Measurements from ENCODE around the gene MYL10.
A peak's percentile ranks its signal among the peaks of the same experiment; 100 is the strongest.

The MYL10 gene

DNA sequence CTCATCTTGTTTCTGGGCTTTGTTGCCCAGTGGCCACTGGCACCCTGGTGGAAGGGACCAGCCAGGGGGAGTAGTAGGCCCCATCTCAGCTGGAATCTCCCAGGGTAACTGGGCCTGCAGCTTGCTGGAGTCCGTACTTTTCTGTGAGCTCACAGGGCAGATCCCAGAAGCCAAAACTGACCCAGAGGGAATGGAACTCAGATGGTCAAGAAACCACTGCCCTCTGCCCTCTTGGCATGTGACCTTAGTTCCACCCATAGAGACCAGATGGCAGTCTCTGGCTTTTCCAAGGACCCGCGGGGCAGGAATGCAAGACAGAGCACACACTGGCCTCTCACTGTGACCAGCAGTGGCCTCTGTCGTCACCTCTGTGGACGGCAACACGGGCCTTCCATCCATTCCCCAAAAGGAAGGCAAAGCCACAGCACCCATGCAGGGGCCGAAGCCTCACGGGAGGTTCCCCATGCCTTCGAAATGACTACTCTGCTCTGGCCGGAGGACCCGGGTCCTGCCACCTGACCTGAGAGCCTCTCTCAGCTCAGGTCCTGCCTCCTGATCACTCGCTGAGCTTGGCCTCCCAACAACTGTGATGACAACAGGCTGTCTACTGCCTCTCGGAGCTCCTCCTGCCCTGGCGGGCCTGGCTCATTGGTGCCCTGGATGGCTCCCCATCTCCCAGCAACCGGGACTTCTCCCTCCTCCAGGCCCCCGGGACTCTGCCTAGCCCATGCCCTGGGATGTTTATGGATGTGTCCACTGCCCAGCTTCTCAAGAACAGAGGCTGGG lies 29.9 kb downstream of the MYL10 start:
- Histone ChIP-seq H3K27ac (ENCODE audit: low read depth, low read length) (no peak overlapping the region), H3K79me2 (ENCODE audit: control insufficient read depth, insufficient read depth, low read length) (no peaks in the 10 kb centered on the region), H3K4me1 (ENCODE audit: control insufficient read depth, low read depth, low read length) (no peaks in the 10 kb centered on the region), H3K79me1 (ENCODE audit: low read length) (no peaks in the 10 kb centered on the region), H3K18ac (ENCODE audit: low read length) (peak overlapping the region; percentile 3), H4K5ac (ENCODE audit: low read length) (no peak overlapping the region), H4K8ac (ENCODE audit: low read depth, low read length) (no peak overlapping the region), H2BK120ac (ENCODE audit: low read depth, low read length) (no peak overlapping the region), H3K27me3 (ENCODE audit: insufficient read depth, low read length, poor library complexity) (no peaks in the 10 kb centered on the region), H3K4me3 (ENCODE audit: low read length) (no peak overlapping the region), H3K23ac (ENCODE audit: low read length) (no peak overlapping the region), H3K9ac (ENCODE audit: low read length) (no peak overlapping the region), H3K36me3 (ENCODE audit: control insufficient read depth, insufficient read depth, low read length) (no peaks in the 10 kb centered on the region), H3K4me2 (ENCODE audit: low read length) (no peak overlapping the region), H2AK5ac (ENCODE audit: low read length) (no peak overlapping the region), H3K4ac (ENCODE audit: low read depth, low read length) (no peak overlapping the region), H2BK5ac (ENCODE audit: low read length) (no peak overlapping the region), H3K56ac (ENCODE audit: low read length) (peak overlapping the region; percentile 10), H2BK15ac (replicated peaks; ENCODE audit: low read depth) (no peak overlapping the region)
- DNase-seq, result no peak
- no CpG with 5 or more reads among the region's 16 CpGs for WGBS (ENCODE audit: extremely low coverage, insufficient coverage, low lambda C conversion rate)

DNA sequence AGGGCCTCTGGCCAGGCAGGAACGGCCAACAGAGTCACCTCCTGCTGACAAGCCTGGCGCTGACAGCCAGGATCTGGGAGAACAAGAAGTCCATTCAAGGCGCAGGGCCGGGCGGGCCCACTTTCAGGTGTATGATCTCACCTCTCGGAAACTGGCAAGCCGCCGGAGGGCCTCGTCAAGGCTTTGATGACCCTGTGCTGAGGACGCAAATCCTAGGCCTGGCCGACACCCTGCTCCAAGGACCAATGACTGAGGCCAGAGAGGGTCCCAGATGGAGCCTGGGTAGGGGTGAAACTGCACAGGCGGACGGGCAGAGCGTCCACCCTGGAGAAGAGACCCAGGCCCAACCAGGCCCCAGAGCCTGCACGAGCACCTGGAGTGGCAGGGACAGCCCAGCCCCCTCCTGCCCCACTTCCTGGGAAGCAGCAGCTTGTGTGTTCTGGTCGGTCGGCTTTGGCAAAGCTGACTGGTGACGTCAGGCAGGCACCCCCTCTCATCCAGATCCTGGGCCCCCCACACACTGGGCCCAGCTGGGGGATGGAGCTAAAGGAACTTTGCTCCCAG lies 30.6 kb downstream of the MYL10 start:
- Histone ChIP-seq H2BK120ac (ENCODE audit: low read depth, low read length) (no peak overlapping the region), H3K9ac (ENCODE audit: low read length) (no peak overlapping the region), H3K4me3 (ENCODE audit: low read length) (no peak overlapping the region), H3K27me3 (ENCODE audit: insufficient read depth, low read length, poor library complexity) (no peaks in the 10 kb centered on the region), H3K4me2 (ENCODE audit: low read length) (no peak overlapping the region), H4K8ac (ENCODE audit: low read depth, low read length) (no peak overlapping the region), H2BK15ac (replicated peaks; ENCODE audit: low read depth) (no peak overlapping the region), H3K18ac (ENCODE audit: low read length) (peak overlapping the region; percentile 3), H3K23ac (ENCODE audit: low read length) (no peak overlapping the region), H3K79me1 (ENCODE audit: low read length) (no peaks in the 10 kb centered on the region), H2BK5ac (ENCODE audit: low read length) (no peak overlapping the region), H2AK5ac (ENCODE audit: low read length) (no peak overlapping the region), H3K4ac (ENCODE audit: low read depth, low read length) (no peak overlapping the region), H4K5ac (ENCODE audit: low read length) (no peak overlapping the region), H3K27ac (ENCODE audit: low read depth, low read length) (no peak overlapping the region), H3K4me1 (ENCODE audit: control insufficient read depth, low read depth, low read length) (no peaks in the 10 kb centered on the region), H3K56ac (ENCODE audit: low read length) (no peak overlapping the region), H3K79me2 (ENCODE audit: control insufficient read depth, insufficient read depth, low read length) (no peaks in the 10 kb centered on the region), H3K36me3 (ENCODE audit: control insufficient read depth, insufficient read depth, low read length) (no peaks in the 10 kb centered on the region)
- WGBS (ENCODE audit: extremely low coverage, insufficient coverage, low lambda C conversion rate), result no CpG with 5 or more reads among the region's 18 CpGs
- DNase-seq, result no peak

DNA sequence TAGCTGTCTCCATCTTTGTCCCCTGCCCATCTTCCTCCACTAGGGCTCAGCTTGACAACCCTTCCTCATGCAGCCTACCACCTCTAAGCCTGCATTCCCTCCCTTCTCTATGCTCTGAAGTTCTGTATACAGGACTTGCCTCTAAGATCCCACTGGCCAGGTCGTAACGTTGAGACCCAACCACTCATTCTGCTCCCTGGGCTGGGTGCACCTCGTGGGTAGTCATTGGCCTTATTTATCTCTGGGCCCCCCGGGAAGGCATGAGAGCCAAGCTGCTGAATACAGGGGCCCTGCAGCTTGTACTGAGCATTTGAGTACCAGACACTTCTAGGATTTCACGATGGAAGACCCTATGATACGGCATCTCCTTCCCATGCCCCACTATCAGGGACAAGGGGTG lies 31.2 kb downstream of the MYL10 start:
- Histone ChIP-seq H3K27me3 (ENCODE audit: insufficient read depth, low read length, poor library complexity) (no peaks in the 10 kb centered on the region), H3K9ac (ENCODE audit: low read length) (no peak overlapping the region), H3K36me3 (ENCODE audit: control insufficient read depth, insufficient read depth, low read length) (no peaks in the 10 kb centered on the region), H3K79me2 (ENCODE audit: control insufficient read depth, insufficient read depth, low read length) (no peaks in the 10 kb centered on the region), H2BK120ac (ENCODE audit: low read depth, low read length) (no peak overlapping the region), H3K18ac (ENCODE audit: low read length) (no peak overlapping the region), H3K27ac (ENCODE audit: low read depth, low read length) (no peak overlapping the region), H3K79me1 (ENCODE audit: low read length) (no peaks in the 10 kb centered on the region), H3K4me1 (ENCODE audit: control insufficient read depth, low read depth, low read length) (no peaks in the 10 kb centered on the region), H4K5ac (ENCODE audit: low read length) (no peak overlapping the region), H3K4me2 (ENCODE audit: low read length) (no peak overlapping the region), H3K23ac (ENCODE audit: low read length) (no peak overlapping the region), H4K8ac (ENCODE audit: low read depth, low read length) (no peak overlapping the region), H2BK15ac (replicated peaks; ENCODE audit: low read depth) (no peak overlapping the region), H3K4me3 (ENCODE audit: low read length) (no peak overlapping the region), H3K56ac (ENCODE audit: low read length) (no peak overlapping the region), H2BK5ac (ENCODE audit: low read length) (no peak overlapping the region), H3K4ac (ENCODE audit: low read depth, low read length) (no peak overlapping the region), H2AK5ac (ENCODE audit: low read length) (no peak overlapping the region)
- DNase-seq, result no peak
- WGBS (ENCODE audit: extremely low coverage, insufficient coverage, low lambda C conversion rate), result no CpG with 5 or more reads among the region's 6 CpGs

DNA sequence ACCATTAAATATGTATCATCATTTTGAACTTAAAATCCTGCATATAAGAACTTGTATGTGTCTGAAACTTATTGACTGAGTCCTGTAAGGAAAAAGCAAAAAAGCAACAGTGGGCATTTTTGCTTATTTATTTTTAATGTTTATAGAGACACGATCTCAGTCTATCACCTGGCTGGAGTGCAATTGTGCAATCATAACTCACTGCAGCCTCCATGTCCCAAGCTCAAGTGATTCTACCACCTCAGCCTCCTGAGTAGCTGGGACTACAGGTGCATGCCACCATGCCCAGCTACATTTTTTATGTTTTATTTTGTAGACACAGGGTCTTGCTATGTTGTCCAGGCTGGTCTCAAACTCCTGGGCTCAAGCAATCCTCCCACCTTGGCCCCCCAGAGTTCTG lies 32.2 kb downstream of the MYL10 start:
- no peak overlapping the region for H3K4me2 ChIP-seq (ENCODE audit: low read length)
- H3K56ac ChIP-seq (ENCODE audit: low read length), result no peak overlapping the region
- H3K79me1 ChIP-seq (ENCODE audit: low read length), result no peaks in the 10 kb centered on the region
- no peak overlapping the region for H3K4ac ChIP-seq (ENCODE audit: low read depth, low read length)
- H4K8ac ChIP-seq (ENCODE audit: low read depth, low read length), result no peak overlapping the region
- H3K27ac ChIP-seq (ENCODE audit: low read depth, low read length), result no peak overlapping the region
- no peak overlapping the region for H2BK15ac ChIP-seq (replicated peaks; ENCODE audit: low read depth)
- no peaks in the 10 kb centered on the region for H3K27me3 ChIP-seq (ENCODE audit: insufficient read depth, low read length, poor library complexity)
- H3K79me2 ChIP-seq (ENCODE audit: control insufficient read depth, insufficient read depth, low read length), result no peaks in the 10 kb centered on the region
- no peak overlapping the region for H3K18ac ChIP-seq (ENCODE audit: low read length)
- no peak overlapping the region for H3K23ac ChIP-seq (ENCODE audit: low read length)
- H3K9ac ChIP-seq (ENCODE audit: low read length), result no peak overlapping the region
- no peaks in the 10 kb centered on the region for H3K36me3 ChIP-seq (ENCODE audit: control insufficient read depth, insufficient read depth, low read length)
- H2BK5ac ChIP-seq (ENCODE audit: low read length), result no peak overlapping the region
- no peak overlapping the region for H2BK120ac ChIP-seq (ENCODE audit: low read depth, low read length)
- H2AK5ac ChIP-seq (ENCODE audit: low read length), result no peak overlapping the region
- DNase-seq, result no peak
- H3K4me1 ChIP-seq (ENCODE audit: control insufficient read depth, low read depth, low read length), result no peaks in the 10 kb centered on the region
- H4K5ac ChIP-seq (ENCODE audit: low read length), result no peak overlapping the region
- WGBS (ENCODE audit: extremely low coverage, insufficient coverage, low lambda C conversion rate), result no CpG with 5 or more reads among the region's 1 CpG
- H3K4me3 ChIP-seq (ENCODE audit: low read length), result no peak overlapping the region

DNA sequence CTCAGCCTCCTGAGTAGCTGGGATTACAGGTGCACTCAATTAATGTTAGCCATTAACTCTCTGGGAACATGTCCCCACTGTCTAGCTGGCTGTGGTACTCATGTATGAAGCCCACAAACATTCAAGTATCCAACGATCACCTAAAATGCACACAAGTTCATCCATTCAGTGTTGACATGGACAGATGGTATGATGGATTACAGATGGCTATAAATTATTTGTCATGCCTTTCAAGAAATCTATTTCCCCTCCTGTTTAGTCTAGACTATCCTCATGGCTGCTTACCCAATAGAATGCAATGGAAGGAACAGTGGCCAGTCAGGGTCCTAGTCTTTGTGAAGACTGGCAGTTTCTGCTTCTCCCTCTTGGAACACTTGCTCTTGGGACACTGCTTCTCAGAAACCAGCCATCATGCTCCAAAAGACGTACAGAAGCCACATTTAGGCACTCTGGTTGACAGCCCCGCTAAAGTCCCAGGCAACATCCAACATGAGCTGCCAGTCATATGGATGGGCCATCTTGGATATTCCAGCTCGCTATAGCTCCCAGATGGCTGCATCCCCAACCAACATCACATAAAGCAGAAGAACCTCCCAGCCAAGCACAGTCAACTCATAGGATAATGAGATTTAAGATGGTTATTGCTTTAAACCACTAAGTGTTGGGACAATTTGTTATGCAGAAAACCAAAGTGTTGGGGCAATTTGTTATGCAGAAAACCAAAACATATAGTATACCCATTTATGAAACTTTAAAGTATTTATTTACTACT lies 33.1 kb downstream of the MYL10 start:
- H2AK5ac ChIP-seq (ENCODE audit: low read length), result no peak overlapping the region
- H4K5ac ChIP-seq (ENCODE audit: low read length), result no peak overlapping the region
- H3K56ac ChIP-seq (ENCODE audit: low read length), result no peak overlapping the region
- no peak overlapping the region for H3K4me2 ChIP-seq (ENCODE audit: low read length)
- H3K27ac ChIP-seq (ENCODE audit: low read depth, low read length), result no peak overlapping the region
- no peak overlapping the region for H2BK5ac ChIP-seq (ENCODE audit: low read length)
- H3K23ac ChIP-seq (ENCODE audit: low read length), result no peak overlapping the region
- H3K18ac ChIP-seq (ENCODE audit: low read length), result no peak overlapping the region
- no peaks in the 10 kb centered on the region for H3K4me1 ChIP-seq (ENCODE audit: control insufficient read depth, low read depth, low read length)
- no peak overlapping the region for H2BK120ac ChIP-seq (ENCODE audit: low read depth, low read length)
- H3K36me3 ChIP-seq (ENCODE audit: control insufficient read depth, insufficient read depth, low read length), result no peaks in the 10 kb centered on the region
- no peak for DNase-seq
- no peaks in the 10 kb centered on the region for H3K79me1 ChIP-seq (ENCODE audit: low read length)
- no peak overlapping the region for H2BK15ac ChIP-seq (replicated peaks; ENCODE audit: low read depth)
- no peak overlapping the region for H3K4ac ChIP-seq (ENCODE audit: low read depth, low read length)
- no peak overlapping the region for H4K8ac ChIP-seq (ENCODE audit: low read depth, low read length)
- no peaks in the 10 kb centered on the region for H3K27me3 ChIP-seq (ENCODE audit: insufficient read depth, low read length, poor library complexity)
- H3K9ac ChIP-seq (ENCODE audit: low read length), result no peak overlapping the region
- H3K79me2 ChIP-seq (ENCODE audit: control insufficient read depth, insufficient read depth, low read length), result no peaks in the 10 kb centered on the region
- no peak overlapping the region for H3K4me3 ChIP-seq (ENCODE audit: low read length)
- no CpG with 5 or more reads among the region's 4 CpGs for WGBS (ENCODE audit: extremely low coverage, insufficient coverage, low lambda C conversion rate)
